Fibroblast of villous mesenchyme (primary cell): ENCODE measurements around the gene WFDC1. TPM values are rescaled to one million over a fixed set of nuclear protein-coding genes. Genes with fewer than 3 reads are reported as not detected.

Experiments
- DNase-seq: peaks from one replicate; pipeline ENCODE4 v3.0.0-alpha.2; 2010; ENCODE audit warnings: low read depth
- H3K4me3 ChIP-seq: 2 replicates; pipeline ENCODE4 v1.5.1; 2011; ENCODE audit warnings: low read depth, mild to moderate bottlenecking, low read length
- total RNA-seq: library from RNA; depleted of rRNA; stranded (reverse); fragments of >200 nt; gene quantifications from 2 replicates; pipeline ENCODE4 v1.2.3, GENCODE V29; 2012
- TF ChIP-seq, protein P1 (sequence below): IDR thresholded peaks from 2 replicates; pipeline ENCODE4 v1.5.1; 2012; ENCODE audit warnings: low read depth, mild to moderate bottlenecking, low read length; ENCODE audit not compliant: insufficient read depth

Gene WFDC1
- total RNA-seq, 1 donor = 8.2 TPM

DNA sequence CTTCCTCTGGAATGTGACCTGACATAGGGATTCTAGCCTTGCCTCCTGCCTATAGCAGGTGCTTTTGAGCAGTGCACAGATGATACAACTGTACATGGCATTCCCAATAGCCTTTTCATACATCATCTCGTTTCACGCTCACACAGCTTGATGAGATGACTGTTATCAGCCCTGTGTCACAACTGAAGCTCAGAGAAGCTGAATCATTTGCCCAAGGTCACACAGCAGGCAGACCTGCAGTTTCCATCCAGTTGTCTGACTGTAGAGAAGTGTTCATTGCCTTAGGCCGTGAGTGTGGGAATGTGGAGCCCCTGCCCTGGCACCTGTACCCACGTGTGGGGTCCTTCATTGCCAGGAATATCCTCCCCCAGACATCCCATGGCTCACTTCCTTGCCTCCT, 20.1 kb downstream of the WFDC1 start:
- no peak overlapping the region for H3K4me3 ChIP-seq
- DNase-seq = no peak
- TF ChIP-seq, protein P1, sequence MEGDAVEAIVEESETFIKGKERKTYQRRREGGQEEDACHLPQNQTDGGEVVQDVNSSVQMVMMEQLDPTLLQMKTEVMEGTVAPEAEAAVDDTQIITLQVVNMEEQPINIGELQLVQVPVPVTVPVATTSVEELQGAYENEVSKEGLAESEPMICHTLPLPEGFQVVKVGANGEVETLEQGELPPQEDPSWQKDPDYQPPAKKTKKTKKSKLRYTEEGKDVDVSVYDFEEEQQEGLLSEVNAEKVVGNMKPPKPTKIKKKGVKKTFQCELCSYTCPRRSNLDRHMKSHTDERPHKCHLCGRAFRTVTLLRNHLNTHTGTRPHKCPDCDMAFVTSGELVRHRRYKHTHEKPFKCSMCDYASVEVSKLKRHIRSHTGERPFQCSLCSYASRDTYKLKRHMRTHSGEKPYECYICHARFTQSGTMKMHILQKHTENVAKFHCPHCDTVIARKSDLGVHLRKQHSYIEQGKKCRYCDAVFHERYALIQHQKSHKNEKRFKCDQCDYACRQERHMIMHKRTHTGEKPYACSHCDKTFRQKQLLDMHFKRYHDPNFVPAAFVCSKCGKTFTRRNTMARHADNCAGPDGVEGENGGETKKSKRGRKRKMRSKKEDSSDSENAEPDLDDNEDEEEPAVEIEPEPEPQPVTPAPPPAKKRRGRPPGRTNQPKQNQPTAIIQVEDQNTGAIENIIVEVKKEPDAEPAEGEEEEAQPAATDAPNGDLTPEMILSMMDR = no peak

DNA sequence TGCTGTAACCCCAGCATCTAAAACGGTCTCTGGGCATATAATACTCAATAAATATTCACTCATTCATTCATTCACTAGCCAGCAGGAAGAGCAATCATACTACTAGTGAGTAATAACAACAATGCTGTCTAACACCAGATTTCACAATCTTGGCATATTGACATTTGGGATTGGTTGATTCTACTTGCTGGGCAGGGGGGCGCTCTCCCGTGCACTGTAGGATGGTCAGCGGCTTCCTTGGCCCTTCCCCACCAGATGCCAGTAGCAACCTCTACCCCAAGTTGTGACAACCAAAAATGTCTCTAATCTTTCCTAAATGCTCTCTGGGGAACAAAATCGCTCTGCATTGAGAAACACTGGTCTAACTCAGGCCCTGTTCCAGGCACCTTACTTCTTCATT, 20.7 kb downstream of the WFDC1 start:
- TF ChIP-seq, protein P1 = no peak
- no peak overlapping the region for H3K4me3 ChIP-seq
- no peak for DNase-seq

DNA sequence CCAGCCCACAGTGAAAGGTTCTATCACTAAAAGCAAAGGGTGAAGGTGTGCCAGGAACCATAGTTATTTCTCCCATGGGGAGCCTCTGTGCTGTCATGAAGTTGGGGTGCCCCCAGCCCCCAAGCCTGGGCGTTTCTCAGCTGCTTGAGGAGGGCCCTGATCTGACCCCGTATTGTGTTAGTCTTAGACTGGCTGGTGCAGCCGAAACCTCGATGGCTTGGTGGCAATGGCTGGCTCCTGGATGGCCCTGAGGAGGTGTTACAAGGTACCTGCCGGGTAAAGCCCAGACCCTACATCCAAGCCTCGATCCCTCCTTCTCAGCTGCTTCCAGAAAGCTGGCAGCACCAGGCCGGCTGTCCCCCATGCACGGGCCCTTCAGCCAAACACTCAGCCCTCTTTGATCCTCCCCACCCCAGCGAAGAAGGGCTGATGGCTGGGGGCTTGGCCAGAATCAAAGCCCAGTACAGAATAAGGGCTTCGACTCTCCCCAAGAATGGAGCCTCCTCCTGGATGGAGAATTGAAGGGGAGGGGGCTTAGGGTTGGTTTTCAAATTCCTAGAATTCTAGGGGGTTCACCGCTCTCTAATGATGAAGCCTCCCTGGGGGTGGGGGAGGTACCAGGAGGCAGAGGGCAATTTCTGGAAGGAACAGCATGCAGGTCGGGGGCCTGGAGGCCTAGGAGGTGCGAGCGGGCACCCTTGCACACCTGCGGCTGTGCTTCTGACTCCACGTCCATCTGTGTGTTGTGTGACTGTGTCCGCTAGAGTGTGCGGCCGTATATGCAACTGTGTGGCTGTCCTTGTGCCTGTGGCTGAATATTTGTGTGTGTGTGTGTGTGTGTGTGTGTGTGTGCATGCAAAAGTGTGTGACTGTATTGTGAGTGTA, 23.7 kb downstream of the WFDC1 start:
- TF ChIP-seq, protein P1 = no peak
- no peak overlapping the region for H3K4me3 ChIP-seq
- no peak for DNase-seq

DNA sequence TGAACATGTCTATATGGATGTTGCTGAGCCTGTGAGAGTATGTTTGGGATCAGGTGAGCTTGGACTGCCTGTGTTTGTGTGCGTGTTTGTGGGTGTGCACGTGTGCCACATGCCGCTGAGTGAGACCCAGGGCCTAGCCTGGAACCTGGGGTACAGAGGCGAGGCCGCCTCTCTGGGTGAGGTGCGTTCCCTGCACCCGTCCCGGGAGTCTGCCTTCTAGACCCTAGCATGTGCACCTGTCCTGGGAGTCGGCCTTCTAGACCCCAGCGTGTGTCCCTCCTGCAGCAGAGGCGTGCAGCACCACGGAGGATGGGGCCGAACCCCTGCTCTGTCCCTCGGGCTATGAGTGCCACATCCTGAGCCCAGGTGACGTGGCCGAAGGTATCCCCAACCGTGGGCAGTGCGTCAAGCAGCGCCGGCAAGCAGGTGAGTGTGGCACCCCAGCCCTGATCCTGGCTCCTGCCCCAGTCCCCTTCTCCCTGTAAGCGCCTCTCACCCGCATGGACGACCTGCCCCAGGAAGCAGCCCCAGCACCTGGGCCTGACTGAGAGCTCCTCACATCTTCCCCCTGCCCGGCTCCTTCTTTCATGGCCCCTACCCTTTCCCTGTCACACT, 24.6 kb downstream of the WFDC1 start:
- TF ChIP-seq, protein P1 = no peak
- no peak for DNase-seq
- no peak overlapping the region for H3K4me3 ChIP-seq

DNA sequence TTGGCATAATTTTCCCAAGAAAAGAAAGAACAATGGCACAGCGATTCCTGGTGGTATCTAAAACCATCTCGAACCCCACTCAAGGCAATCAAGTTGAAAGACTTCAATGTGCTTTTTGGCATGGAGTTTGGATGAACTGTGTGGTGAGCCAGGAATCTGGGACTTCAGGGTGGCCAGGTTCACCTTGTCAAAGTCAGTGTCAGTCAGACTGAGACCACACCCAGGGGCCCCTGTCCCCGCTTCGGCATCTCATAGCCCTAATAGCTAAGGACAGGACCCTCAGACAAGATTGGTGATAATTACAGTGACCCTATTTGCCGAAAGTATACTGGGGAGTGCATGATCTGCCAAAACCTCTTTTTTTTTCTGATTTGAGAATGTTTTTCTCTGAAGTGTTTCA, 25.8 kb downstream of the WFDC1 start:
- TF ChIP-seq, protein P1 = no peak
- DNase-seq = no peak
- no peak overlapping the region for H3K4me3 ChIP-seq

DNA sequence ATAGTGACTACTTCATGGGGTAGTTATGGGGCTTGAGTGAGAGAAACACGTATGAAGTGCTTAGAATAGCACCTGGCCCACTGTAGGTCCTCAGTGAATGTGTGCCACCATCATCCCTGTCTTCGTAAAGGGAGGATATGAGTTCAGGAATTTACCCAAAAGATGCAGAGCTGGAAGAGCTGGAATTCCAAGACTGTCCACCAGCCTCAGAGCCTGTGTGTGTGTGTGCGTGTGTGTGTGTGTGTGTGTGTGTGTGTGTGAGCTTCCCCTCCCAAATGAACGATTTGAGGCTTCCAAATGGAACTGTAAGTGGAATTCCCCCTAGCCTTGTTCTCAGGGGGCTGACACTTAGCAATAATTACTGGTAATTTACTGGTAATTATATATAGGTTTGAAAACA, 27.3 kb downstream of the WFDC1 start:
- no peak overlapping the region for H3K4me3 ChIP-seq
- TF ChIP-seq, protein P1 = no peak
- no peak for DNase-seq

DNA sequence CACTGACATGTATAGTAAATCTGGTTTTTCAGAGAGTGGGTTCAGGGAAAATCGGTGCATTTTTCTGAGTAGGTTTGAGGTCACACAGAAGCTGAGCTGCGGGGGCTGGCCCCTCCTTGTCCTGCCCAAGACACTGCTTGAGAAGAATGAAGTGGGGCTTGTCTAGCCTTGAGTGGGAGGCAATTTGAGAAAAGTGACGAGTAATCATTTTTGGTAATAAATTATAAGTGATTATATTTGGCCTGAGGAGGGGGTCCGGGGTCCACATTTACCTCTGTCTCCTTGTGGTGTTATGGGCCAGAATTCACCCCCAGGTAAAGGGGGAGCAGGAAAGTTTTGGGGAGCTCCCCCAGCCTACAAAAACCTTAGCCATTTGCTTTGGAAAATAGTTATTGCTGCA, 28.1 kb downstream of the WFDC1 start:
- no peak for DNase-seq
- TF ChIP-seq, protein P1 = no peak
- H3K4me3 ChIP-seq = no peak overlapping the region
